Measurements from ENCODE around the gene GABRG3. TPM values are rescaled to one million over a fixed set of nuclear protein-coding genes. Genes with fewer than 3 reads are reported as not detected.

The GABRG3 gene
- total RNA-seq, 1 experiment from 2014 or later: not detected

- TF ChIP-seq, protein P1, sequence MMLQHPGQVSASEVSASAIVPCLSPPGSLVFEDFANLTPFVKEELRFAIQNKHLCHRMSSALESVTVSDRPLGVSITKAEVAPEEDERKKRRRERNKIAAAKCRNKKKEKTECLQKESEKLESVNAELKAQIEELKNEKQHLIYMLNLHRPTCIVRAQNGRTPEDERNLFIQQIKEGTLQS (IDR thresholded peaks at IDR 0.05): no peak
- no peak for TF ChIP-seq MAX (IDR thresholded peaks at IDR 0.05)
- no peak for TF ChIP-seq TCF7L2 (IDR thresholded peaks at IDR 0.05; ENCODE audit: borderline replicate concordance, extremely low read depth, insufficient read depth, insufficient read length)
- TF ChIP-seq JUND (IDR thresholded peaks at IDR 0.05): no peak
- TF ChIP-seq SRF (IDR thresholded peaks at IDR 0.05; ENCODE audit: low read depth): no peak
- TF ChIP-seq RAD21 (IDR thresholded peaks at IDR 0.05; ENCODE audit: low read depth): no peak
- TF ChIP-seq ZFX (IDR thresholded peaks at IDR 0.05): no peak
- no peak for TF ChIP-seq CTCF (IDR thresholded peaks at IDR 0.05 in 2 of 3, conservative IDR thresholded peaks at IDR 0.05 in 1 of 3; ENCODE audit: borderline replicate concordance in 1 of 3, insufficient read depth in 1 of 3, low read depth in 2 of 3, low read length in 2 of 3)
- TF ChIP-seq EZH2 (IDR thresholded peaks at IDR 0.05): no peak
- TF ChIP-seq POLR2A (IDR thresholded peaks at IDR 0.05; ENCODE audit: borderline replicate concordance, extremely low read depth, insufficient read depth, insufficient read length): no peak
- TF ChIP-seq ELF1 (IDR thresholded peaks at IDR 0.05; ENCODE audit: borderline replicate concordance, low read depth): no peak
These were observed 194.6 kb downstream of the GABRG3 start (continued) for GRCh38 chr15:27165590-27165989.

- no TSS peak for BruUV-seq (replicated peaks)
- no peaks in the 10 kb centered on the region for H4K20me1 ChIP-seq (ENCODE audit: insufficient read depth)
- H2AFZ ChIP-seq (ENCODE audit: low read depth, low read length, poor library complexity, severe bottlenecking): no peak overlapping the region
- no peak for DNase-seq (ENCODE audit: low read depth, low spot score)
- intact Hi-C loops (cut with micrococcal nuclease): no loop called here
- H3K4me3 ChIP-seq (replicated peaks in 1 of 2; ENCODE audit: low read depth in 1 of 2, low read length in 2 of 2): no peak overlapping the region
- no peaks in the 10 kb centered on the region for H3K36me3 ChIP-seq (ENCODE audit: control insufficient read depth in 1 of 2, insufficient read depth in 2 of 2, low read length in 2 of 2)
- TF ChIP-seq FOSL1 (IDR thresholded peaks at IDR 0.05; ENCODE audit: low read depth) (no peak), ZFX (IDR thresholded peaks at IDR 0.05) (no peak), CEBPB (IDR thresholded peaks at IDR 0.05; ENCODE audit: low read depth) (no peak), CTCF (IDR thresholded peaks at IDR 0.05 in 2 of 3, conservative IDR thresholded peaks at IDR 0.05 in 1 of 3; ENCODE audit: borderline replicate concordance in 1 of 3, insufficient read depth in 1 of 3, low read depth in 2 of 3, low read length in 2 of 3) (no peak), JUND (IDR thresholded peaks at IDR 0.05) (no peak)
- no peaks in the 10 kb centered on the region for H3K27me3 ChIP-seq (ENCODE audit: insufficient read depth, low read length)
- CTCF ChIA-PET: no interaction called here
- H3K9me2 ChIP-seq (ENCODE audit: insufficient read depth): no peaks in the 10 kb centered on the region
- H3K4me2 ChIP-seq (ENCODE audit: low read length): no peak overlapping the region
- POLR2A ChIA-PET: no interaction called here
- H3K27ac ChIP-seq (ENCODE audit: low read depth, low read length): no peak overlapping the region
- RAD21 ChIA-PET (ENCODE audit: low non-redundant PET in 1 of 2, low total read pairs in 2 of 2, uncharacterized antibody in 2 of 2, unreplicated experiment in 2 of 2): no interaction called here
- H3K9me3 ChIP-seq (ENCODE audit: control insufficient read depth in 1 of 2, insufficient read depth in 1 of 2, low read depth in 1 of 2, low read length in 2 of 2): peaks cover 19 to 44% of the 10 kb centered on the region in 2 experiments; a peak in 2 of 4 replicates
- no peak overlapping the region for H3K9ac ChIP-seq (ENCODE audit: low read length)
- no peak for ATAC-seq
- H3K79me2 ChIP-seq (ENCODE audit: insufficient read depth, low read length): no peaks in the 10 kb centered on the region
- no peaks in the 10 kb centered on the region for H3K4me1 ChIP-seq (ENCODE audit: control insufficient read depth in 1 of 2, insufficient read depth in 2 of 2, low read length in 2 of 2)
These were observed 195.9 kb downstream of the GABRG3 start for GRCh38 chr15:27166917-27167316.

All from HCT116 (cell line).